NT2/D1 (cell line): ENCODE measurements around the gene ARHGAP32.

Experiments
- SUZ12 ChIP-seq: IDR thresholded peaks from 2 replicates; pipeline ENCODE4 v1.6.1; 2011; ENCODE audit not compliant: insufficient read length, insufficient read depth; ENCODE audit errors: extremely low read depth
- ZNF274 ChIP-seq: IDR thresholded peaks from 2 replicates; pipeline ENCODE4 v1.6.1; 2011; ENCODE audit warnings: mild to moderate bottlenecking, low read depth, low read length

GRCh38 chr11:128916681-128917080 is 275.4 kb downstream of the ARHGAP32 start:
- TF ChIP-seq ZNF274: no peak
- TF ChIP-seq SUZ12: no peak
